IMR-90 (cell line): ENCODE measurements around the gene GMCL1. TPM values are rescaled to one million over a fixed set of nuclear protein-coding genes. Genes with fewer than 3 reads are reported as not detected.

ENCODE experiments used
- ATAC-seq: fragments of 200-7000 bp; cut with Tn5 transposase; 2 replicates; pipeline ENCODE4 v1.9.1; 2020; ENCODE audit warnings: low read depth, mild to moderate bottlenecking, moderate library complexity
- BruUV-seq: library from RNA; stranded (reverse); fragments of 400-500 nt; replicated peaks from 2 replicates; lab custom pipeline; 2021; lab: Mats Ljungman, UMichigan
- CTCF ChIA-PET: fragments of 300-600 bp; formaldehyde crosslinking; extraction: SDS; loops from one replicate; lab custom pipeline; 2021; ENCODE audit warnings: antibody characterized with exemption; lab: Yijun Ruan, JAX
- POLR2A ChIA-PET: fragments of 300-600 bp; sonication (Branson Sonifier 250); formaldehyde crosslinking; loops from one replicate; lab custom pipeline; 2022; ENCODE audit warnings: antibody characterized with exemption; ENCODE audit not compliant: unreplicated experiment; lab: Charles Lee
- DNase-seq: peaks from one replicate; pipeline ENCODE4 v3.0.0; 2013
- H2AFZ ChIP-seq: replicated peaks from 2 replicates; pipeline ENCODE3; 2013; ENCODE audit warnings: low read length, mild to moderate bottlenecking; ENCODE audit not compliant: poor library complexity
- H2AK5ac ChIP-seq: 2 replicates; pipeline ENCODE4 v1.6.1; 2013; ENCODE audit warnings: low read depth, low read length, inconsistent platforms
- H2AK9ac ChIP-seq: replicated peaks from 2 replicates; pipeline ENCODE3; 2013; ENCODE audit warnings: mild to moderate bottlenecking, low read depth, low read length, moderate library complexity; ENCODE audit not compliant: poor library complexity
- H2BK120ac ChIP-seq: 2 replicates; pipeline ENCODE4 v1.6.1; 2013; ENCODE audit warnings: low read depth, low read length, inconsistent platforms
- H2BK15ac ChIP-seq: 3 replicates; pipeline ENCODE4 v1.6.1; 2013; ENCODE audit warnings: low read depth, low read length, inconsistent platforms
- H2BK20ac ChIP-seq: 2 replicates; pipeline ENCODE4 v1.6.1; 2013; ENCODE audit warnings: low read depth, mild to moderate bottlenecking, inconsistent platforms, low read length, moderate library complexity
- H2BK5ac ChIP-seq: 2 replicates; pipeline ENCODE4 v1.6.1; 2013; ENCODE audit warnings: mild to moderate bottlenecking, low read depth, low read length, inconsistent platforms; ENCODE audit not compliant: poor library complexity, severe bottlenecking
- H3K14ac ChIP-seq: replicated peaks from 2 replicates; pipeline ENCODE4 v1.6.1; 2013; ENCODE audit warnings: low read depth, low read length, inconsistent platforms
- H3K18ac ChIP-seq: 2 replicates; pipeline ENCODE4 v1.6.1; 2013; ENCODE audit warnings: low read depth, low read length, control low read depth
- H3K23ac ChIP-seq: 2 replicates; pipeline ENCODE4 v1.6.1; 2013; ENCODE audit warnings: low read depth, low read length, inconsistent platforms
- H3K27ac ChIP-seq: 2 replicates; pipeline ENCODE4 v1.5.1; 2013; ENCODE audit warnings: mild to moderate bottlenecking, control low read depth, low read length; ENCODE audit not compliant: insufficient read depth
- H3K27me3 ChIP-seq: 2 replicates; pipeline ENCODE4 v1.6.1; 2013; ENCODE audit warnings: low read length; ENCODE audit not compliant: control insufficient read depth, insufficient read depth
- H3K36me3 ChIP-seq: 2 replicates; pipeline ENCODE4 v1.6.1; 2013; ENCODE audit warnings: low read length, mixed read lengths; ENCODE audit not compliant: control insufficient read depth, insufficient read depth
- H3K4ac ChIP-seq: 2 replicates; pipeline ENCODE4 v1.6.1; 2013; ENCODE audit warnings: low read depth, low read length, inconsistent platforms
- H3K4me1 ChIP-seq: 2 replicates; pipeline ENCODE4 v1.6.1; 2013; ENCODE audit warnings: low read length, mixed read lengths; ENCODE audit not compliant: control insufficient read depth, insufficient read depth
- H3K4me2 ChIP-seq: 2 replicates; pipeline ENCODE4 v1.6.1; 2013; ENCODE audit warnings: low read depth, mild to moderate bottlenecking, control low read depth, low read length, moderate library complexity
- H3K4me3 ChIP-seq: 2 replicates; pipeline ENCODE4 v1.5.1; 2013; ENCODE audit warnings: low read depth, mild to moderate bottlenecking, control low read depth, low read length, moderate library complexity; ENCODE audit not compliant: insufficient read depth
- H3K56ac ChIP-seq: 2 replicates; pipeline ENCODE4 v1.6.1; 2013; ENCODE audit warnings: low read length, inconsistent platforms; ENCODE audit not compliant: insufficient read depth; ENCODE audit errors: extremely low read depth
- H3K79me1 ChIP-seq, 2 experiments: 2 replicates each; pipeline ENCODE4 v1.6.1; 2013; ENCODE audit warnings: low read length in 2 of 2, inconsistent platforms in 1 of 2, low read depth in 1 of 2
- H3K9ac ChIP-seq: 2 replicates; pipeline ENCODE4 v1.6.1; 2013; ENCODE audit warnings: low read depth, low read length, control low read depth
- H3K9me1 ChIP-seq: 2 replicates; pipeline ENCODE4 v1.6.1; 2013; ENCODE audit warnings: low read length, inconsistent platforms; ENCODE audit not compliant: insufficient read depth
- H3K9me3 ChIP-seq: 2 replicates; pipeline ENCODE4 v1.6.1; 2013; ENCODE audit warnings: low read length; ENCODE audit not compliant: control insufficient read depth, insufficient read depth
- H4K20me1 ChIP-seq: 2 replicates; pipeline ENCODE4 v1.6.1; 2013; ENCODE audit warnings: low read length, inconsistent platforms; ENCODE audit not compliant: insufficient read depth
- H4K5ac ChIP-seq: 2 replicates; pipeline ENCODE4 v1.6.1; 2013; ENCODE audit warnings: mild to moderate bottlenecking, low read depth, low read length, control low read depth
- H4K8ac ChIP-seq, 2 experiments: 2 replicates each; pipeline ENCODE4 v1.6.1; 2013; ENCODE audit warnings: low read depth in 2 of 2, low read length in 2 of 2, control low read depth in 1 of 2, inconsistent platforms in 1 of 2
- H4K91ac ChIP-seq: 2 replicates; pipeline ENCODE4 v1.6.1; 2013; ENCODE audit warnings: low read depth, low read length, inconsistent platforms; ENCODE audit not compliant: insufficient read depth
- BHLHE40 ChIP-seq: fragments of 150-350 bp; IDR thresholded peaks from 2 replicates; pipeline ENCODE4 v1.6.1; 2016; ENCODE audit warnings: mild to moderate bottlenecking, low read depth, low read length
- CEBPB ChIP-seq: IDR thresholded peaks from 2 replicates; pipeline ENCODE4 v1.6.1; 2012; ENCODE audit warnings: low read depth, low read length, improper control_type of control experiment
- CHD1 ChIP-seq: IDR thresholded peaks from 2 replicates; pipeline ENCODE4 v1.6.1; 2012; ENCODE audit warnings: low read depth, low read length, improper control_type of control experiment
- ELK1 ChIP-seq: fragments of 150-350 bp; IDR thresholded peaks from 2 replicates; pipeline ENCODE4 v1.6.1; 2016; ENCODE audit warnings: low read depth, mild to moderate bottlenecking, low read length, moderate library complexity, borderline replicate concordance
- FOS ChIP-seq: fragments of 150-350 bp; IDR thresholded peaks from 2 replicates; pipeline ENCODE4 v1.6.1; 2016; ENCODE audit warnings: low read depth, low read length
- MAFK ChIP-seq: IDR thresholded peaks from 2 replicates; pipeline ENCODE4 v1.6.1; 2012; ENCODE audit warnings: low read depth, low read length, improper control_type of control experiment
- MAZ ChIP-seq: IDR thresholded peaks from 2 replicates; pipeline ENCODE4 v1.6.1; 2012; ENCODE audit warnings: low read depth, mild to moderate bottlenecking, low read length, improper control_type of control experiment, moderate library complexity, borderline replicate concordance
- MXI1 ChIP-seq: IDR thresholded peaks from 2 replicates; pipeline ENCODE4 v1.6.1; 2012; ENCODE audit warnings: low read depth, mild to moderate bottlenecking, low read length, moderate library complexity, borderline replicate concordance
- NFE2L2 ChIP-seq: fragments of 150-350 bp; IDR thresholded peaks from 2 replicates; pipeline ENCODE4 v1.6.1; 2016; ENCODE audit warnings: low read depth, mild to moderate bottlenecking, low read length
- POLR2A ChIP-seq: IDR thresholded peaks from 2 replicates; pipeline ENCODE4 v1.6.1; 2012; ENCODE audit warnings: mild to moderate bottlenecking, low read depth, low read length
- RAD21 ChIP-seq: IDR thresholded peaks from 2 replicates; pipeline ENCODE4 v1.6.1; 2012; ENCODE audit warnings: low read length, improper control_type of control experiment
- RCOR1 ChIP-seq: IDR thresholded peaks from 2 replicates; pipeline ENCODE4 v1.6.1; 2012; ENCODE audit warnings: mild to moderate bottlenecking, low read length, improper control_type of control experiment; ENCODE audit not compliant: insufficient replicate concordance
- RFX5 ChIP-seq: IDR thresholded peaks from 2 replicates; pipeline ENCODE4 v1.8.0; 2012; ENCODE audit warnings: low read depth, mild to moderate bottlenecking, low read length, moderate library complexity
- SMC3 ChIP-seq: fragments of 150-350 bp; IDR thresholded peaks from 2 replicates; pipeline ENCODE4 v1.6.1; 2016; ENCODE audit warnings: low read depth, mild to moderate bottlenecking, antibody characterized with exemption, low read length, moderate library complexity
- WGBS, 2 experiments: methylation state at CpG; one replicate each; pipeline versions ENCODE4 v1.1.5 to v1.1.7; 2013; ENCODE audit warnings: missing lambda C conversion rate in 2 of 2; ENCODE audit not compliant: insufficient read length in 1 of 2; ENCODE audit errors: extremely low coverage in 2 of 2; 5-methylcytosine and 5-hydroxymethylcytosine counted together
- dilution Hi-C: fragments of 300-500 bp; cut with HindIII; formaldehyde crosslinking; loops from one replicate; pipeline ENCODE4 v1.14.3; 2018; ENCODE audit warnings: low sequenced_read_pairs; ENCODE audit not compliant: unreplicated experiment
- in situ Hi-C: fragments of 300-500 bp; cut with MboI; formaldehyde crosslinking; loops from 3 replicates; pipeline ENCODE4 v1.14.3; 2019; ENCODE audit warnings: low sequenced_read_pairs, inconsistent platforms, mixed read lengths
- intact Hi-C: fragments of 100-400 bp; cut with micrococcal nuclease; formaldehyde crosslinking; loops from 2 replicates; pipeline ENCODE4 v1.10.0; 2022
- polyA plus RNA-seq, 3 experiments: library from polyadenylated mRNA; depleted of rRNA; stranded (reverse); fragments of >200 nt; gene quantifications; 2 replicates each; pipeline ENCODE4 v1.2.3, GENCODE V29; 2012; ENCODE audit warnings: low replicate concordance in 1 of 3
- total RNA-seq: library from RNA; depleted of rRNA; stranded (reverse); fragments of >200 nt; gene quantifications from 2 replicates; pipeline ENCODE4 v1.2.3, GENCODE V29; 2012
- TF ChIP-seq, protein P1 (sequence below): conservative IDR thresholded peaks from 2 replicates; pipeline ENCODE4 v1.5.1; 2012; ENCODE audit warnings: mild to moderate bottlenecking, low read depth, low read length, improper control_type of control experiment
- TF ChIP-seq, protein P2 (sequence below): fragments of 150-350 bp; IDR thresholded peaks from 2 replicates; pipeline ENCODE4 v1.6.1; 2017; ENCODE audit warnings: mild to moderate bottlenecking, antibody characterized with exemption, low read length, low read depth

GMCL1 gene
- total and polyA plus RNA-seq, 2 of the 4 experiments (the other 2 are of a cell fraction): 2.8 to 3.4 TPM

GRCh38 chr2:69797836-69798289 lies 31.6 kb upstream of the GMCL1 start:
- intact Hi-C loops: loop anchor here (5.0 kb wide), 1 partner anchor 56 kb away; the partner anchor contains the start of gene ANXA4
- no peak for DNase-seq
- WGBS, 2 experiments: no CpG with 5 or more reads among the region's 3 CpGs
- POLR2A ChIA-PET: no interaction called here
- H3K56ac ChIP-seq: no peak overlapping the region
- no peak overlapping the region for H3K4me3 ChIP-seq
- H2BK5ac ChIP-seq: no peak overlapping the region
- BruUV-seq: no TSS peak
- H3K4me2 ChIP-seq: no peak overlapping the region
- H3K9me1 ChIP-seq: no peaks in the 10 kb centered on the region
- H3K23ac ChIP-seq: 0 out of 2 replicates have a peak overlapping the region, but pooled peaks have one; percentile 45
- no peaks in the 10 kb centered on the region for H3K27me3 ChIP-seq
- H3K79me1 ChIP-seq: no peaks in the 10 kb centered on the region; a peak in 2 of 4 replicates
- dilution Hi-C loops: no loop called here
- no peak overlapping the region for H3K9ac ChIP-seq
- H3K18ac ChIP-seq: no peak overlapping the region
- no peak overlapping the region for H2BK20ac ChIP-seq
- no peak overlapping the region for H4K8ac ChIP-seq
- H2AK9ac ChIP-seq: peak overlapping the region; percentile 38
- no peak overlapping the region for H2BK15ac ChIP-seq
- no peaks in the 10 kb centered on the region; the same call in 1 of the 2 replicates for H3K36me3 ChIP-seq
- no peak for ATAC-seq
- H4K20me1 ChIP-seq: peaks cover 2% of the 10 kb centered on the region; the same call in 1 of the 2 replicates
- CTCF ChIA-PET: interaction anchor here (2.2 kb wide), 1 partner anchor 73 kb away, joined by 6 read pairs; no protein-coding TSS in a partner anchor
- H4K91ac ChIP-seq: no peak overlapping the region
- H3K4ac ChIP-seq: 0 out of 2 replicates have a peak overlapping the region, but pooled peaks have one; percentile 4
- no peak overlapping the region for H2AFZ ChIP-seq
- H3K14ac ChIP-seq: no peak overlapping the region
- in situ Hi-C loops: no loop called here
- H3K9me3 ChIP-seq: no peaks in the 10 kb centered on the region
- no peak for TF ChIP-seq ELK1
- no peak for TF ChIP-seq MAZ
- no peak for TF ChIP-seq RFX5
- TF ChIP-seq FOS: no peak
- no peak for TF ChIP-seq BHLHE40
- no peak for TF ChIP-seq MXI1
- TF ChIP-seq CHD1: no peak
- TF ChIP-seq, protein P1, sequence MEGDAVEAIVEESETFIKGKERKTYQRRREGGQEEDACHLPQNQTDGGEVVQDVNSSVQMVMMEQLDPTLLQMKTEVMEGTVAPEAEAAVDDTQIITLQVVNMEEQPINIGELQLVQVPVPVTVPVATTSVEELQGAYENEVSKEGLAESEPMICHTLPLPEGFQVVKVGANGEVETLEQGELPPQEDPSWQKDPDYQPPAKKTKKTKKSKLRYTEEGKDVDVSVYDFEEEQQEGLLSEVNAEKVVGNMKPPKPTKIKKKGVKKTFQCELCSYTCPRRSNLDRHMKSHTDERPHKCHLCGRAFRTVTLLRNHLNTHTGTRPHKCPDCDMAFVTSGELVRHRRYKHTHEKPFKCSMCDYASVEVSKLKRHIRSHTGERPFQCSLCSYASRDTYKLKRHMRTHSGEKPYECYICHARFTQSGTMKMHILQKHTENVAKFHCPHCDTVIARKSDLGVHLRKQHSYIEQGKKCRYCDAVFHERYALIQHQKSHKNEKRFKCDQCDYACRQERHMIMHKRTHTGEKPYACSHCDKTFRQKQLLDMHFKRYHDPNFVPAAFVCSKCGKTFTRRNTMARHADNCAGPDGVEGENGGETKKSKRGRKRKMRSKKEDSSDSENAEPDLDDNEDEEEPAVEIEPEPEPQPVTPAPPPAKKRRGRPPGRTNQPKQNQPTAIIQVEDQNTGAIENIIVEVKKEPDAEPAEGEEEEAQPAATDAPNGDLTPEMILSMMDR: no peak
- TF ChIP-seq CEBPB: no peak
- no peak for TF ChIP-seq MAFK
- no peak for TF ChIP-seq RAD21
- TF ChIP-seq NFE2L2: no peak
- TF ChIP-seq SMC3: no peak
- TF ChIP-seq, protein P2, sequence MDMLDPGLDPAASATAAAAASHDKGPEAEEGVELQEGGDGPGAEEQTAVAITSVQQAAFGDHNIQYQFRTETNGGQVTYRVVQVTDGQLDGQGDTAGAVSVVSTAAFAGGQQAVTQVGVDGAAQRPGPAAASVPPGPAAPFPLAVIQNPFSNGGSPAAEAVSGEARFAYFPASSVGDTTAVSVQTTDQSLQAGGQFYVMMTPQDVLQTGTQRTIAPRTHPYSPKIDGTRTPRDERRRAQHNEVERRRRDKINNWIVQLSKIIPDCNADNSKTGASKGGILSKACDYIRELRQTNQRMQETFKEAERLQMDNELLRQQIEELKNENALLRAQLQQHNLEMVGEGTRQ: no peak
- no peak for TF ChIP-seq RCOR1
- TF ChIP-seq POLR2A: no peak
- no peak overlapping the region for H2AK5ac ChIP-seq
- no peak overlapping the region for H3K27ac ChIP-seq
- no peak overlapping the region for H2BK120ac ChIP-seq
- no peak overlapping the region for H4K5ac ChIP-seq
- H3K4me1 ChIP-seq: peaks cover 7% of the 10 kb centered on the region; the same call in 1 of the 2 replicates
